Panc1 (cell line): Measurements from ENCODE around the gene EDAR.

Source experiments
- POLR2AphosphoS5 ChIP-seq: IDR thresholded peaks from 2 replicates; pipeline ENCODE4 v1.6.1; 2012; ENCODE audit warnings: mild to moderate bottlenecking, low read depth, low read length, moderate library complexity
- TF ChIP-seq, protein P1 (sequence below), 2 experiments: IDR thresholded peaks; 2 replicates each; pipeline ENCODE4 v1.6.1; 2011 to 2012; ENCODE audit warnings: low read depth in 2 of 2, control low read depth in 1 of 2, low read length in 1 of 2, mild to moderate bottlenecking in 1 of 2, moderate library complexity in 1 of 2; ENCODE audit not compliant: insufficient read depth in 1 of 2

DNA sequence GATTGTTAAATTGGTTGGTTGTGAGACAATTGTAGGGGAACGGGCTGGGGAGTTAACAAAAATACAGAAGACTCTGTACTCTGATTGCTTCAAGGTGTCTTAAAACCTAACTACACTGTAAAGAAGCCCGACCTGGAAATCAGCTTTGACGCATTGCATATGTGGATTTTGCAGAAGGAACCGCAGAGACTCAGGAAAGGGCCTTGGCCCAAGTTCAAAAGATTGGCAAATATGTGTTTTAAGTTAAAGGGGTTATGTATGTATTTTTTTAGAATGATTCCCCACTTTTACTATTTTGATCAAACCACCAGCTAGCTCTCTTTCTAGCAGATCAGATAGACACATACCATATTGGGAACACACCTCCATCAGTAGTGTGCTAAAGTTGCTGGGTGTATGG, 18.0 kb upstream of the EDAR start:
- TF ChIP-seq, protein P1, sequence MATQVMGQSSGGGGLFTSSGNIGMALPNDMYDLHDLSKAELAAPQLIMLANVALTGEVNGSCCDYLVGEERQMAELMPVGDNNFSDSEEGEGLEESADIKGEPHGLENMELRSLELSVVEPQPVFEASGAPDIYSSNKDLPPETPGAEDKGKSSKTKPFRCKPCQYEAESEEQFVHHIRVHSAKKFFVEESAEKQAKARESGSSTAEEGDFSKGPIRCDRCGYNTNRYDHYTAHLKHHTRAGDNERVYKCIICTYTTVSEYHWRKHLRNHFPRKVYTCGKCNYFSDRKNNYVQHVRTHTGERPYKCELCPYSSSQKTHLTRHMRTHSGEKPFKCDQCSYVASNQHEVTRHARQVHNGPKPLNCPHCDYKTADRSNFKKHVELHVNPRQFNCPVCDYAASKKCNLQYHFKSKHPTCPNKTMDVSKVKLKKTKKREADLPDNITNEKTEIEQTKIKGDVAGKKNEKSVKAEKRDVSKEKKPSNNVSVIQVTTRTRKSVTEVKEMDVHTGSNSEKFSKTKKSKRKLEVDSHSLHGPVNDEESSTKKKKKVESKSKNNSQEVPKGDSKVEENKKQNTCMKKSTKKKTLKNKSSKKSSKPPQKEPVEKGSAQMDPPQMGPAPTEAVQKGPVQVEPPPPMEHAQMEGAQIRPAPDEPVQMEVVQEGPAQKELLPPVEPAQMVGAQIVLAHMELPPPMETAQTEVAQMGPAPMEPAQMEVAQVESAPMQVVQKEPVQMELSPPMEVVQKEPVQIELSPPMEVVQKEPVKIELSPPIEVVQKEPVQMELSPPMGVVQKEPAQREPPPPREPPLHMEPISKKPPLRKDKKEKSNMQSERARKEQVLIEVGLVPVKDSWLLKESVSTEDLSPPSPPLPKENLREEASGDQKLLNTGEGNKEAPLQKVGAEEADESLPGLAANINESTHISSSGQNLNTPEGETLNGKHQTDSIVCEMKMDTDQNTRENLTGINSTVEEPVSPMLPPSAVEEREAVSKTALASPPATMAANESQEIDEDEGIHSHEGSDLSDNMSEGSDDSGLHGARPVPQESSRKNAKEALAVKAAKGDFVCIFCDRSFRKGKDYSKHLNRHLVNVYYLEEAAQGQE (IDR thresholded peaks at IDR 0.05; ENCODE audit: insufficient read depth in 1 of 2, low read depth in 2 of 2, low read length in 1 of 2): no peak
- no peak for TF ChIP-seq POLR2AphosphoS5
